Hematopoietic multipotent progenitor cell treated with erythropoietin and hydrocortisone succinate and interleukin-3 and kit ligand, for 8 days (in vitro differentiated cells): ENCODE data around the gene TNFAIP6.
A peak's percentile ranks its signal among the peaks of the same experiment; 100 is the strongest.
"Not testable (repeated sequence)": the region's sequence is repeated elsewhere in the genome, so short reads cannot be mapped to it uniquely, and the experiment has no call there.

Source experiments
- DNase-seq: peaks from one replicate; pipeline ENCODE4 v3.0.0-alpha.2; 2015

Gene TNFAIP6, protein sequence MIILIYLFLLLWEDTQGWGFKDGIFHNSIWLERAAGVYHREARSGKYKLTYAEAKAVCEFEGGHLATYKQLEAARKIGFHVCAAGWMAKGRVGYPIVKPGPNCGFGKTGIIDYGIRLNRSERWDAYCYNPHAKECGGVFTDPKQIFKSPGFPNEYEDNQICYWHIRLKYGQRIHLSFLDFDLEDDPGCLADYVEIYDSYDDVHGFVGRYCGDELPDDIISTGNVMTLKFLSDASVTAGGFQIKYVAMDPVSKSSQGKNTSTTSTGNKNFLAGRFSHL

DNA sequence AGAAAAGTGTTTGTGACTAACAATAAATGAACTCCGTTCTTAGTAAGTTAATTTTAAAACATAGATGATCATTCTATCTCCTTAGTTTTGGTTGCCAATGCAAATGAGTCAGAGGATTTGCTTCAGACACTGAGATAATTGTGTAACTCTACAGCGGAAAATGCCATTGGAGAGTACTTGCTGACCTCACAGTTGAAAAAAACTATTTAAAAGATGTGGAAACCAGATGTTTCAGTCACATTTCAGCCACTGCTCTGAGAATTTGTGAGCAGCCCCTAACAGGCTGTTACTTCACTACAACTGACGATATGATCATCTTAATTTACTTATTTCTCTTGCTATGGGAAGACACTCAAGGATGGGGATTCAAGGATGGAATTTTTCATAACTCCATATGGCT lies at the start of gene TNFAIP6:
TSS of gene TNFAIP6 (plus strand) at position 234 of the 400 bp plus-strand sequence. CDS start at position 309, 75 bp downstream.
- no peak for DNase-seq

DNA sequence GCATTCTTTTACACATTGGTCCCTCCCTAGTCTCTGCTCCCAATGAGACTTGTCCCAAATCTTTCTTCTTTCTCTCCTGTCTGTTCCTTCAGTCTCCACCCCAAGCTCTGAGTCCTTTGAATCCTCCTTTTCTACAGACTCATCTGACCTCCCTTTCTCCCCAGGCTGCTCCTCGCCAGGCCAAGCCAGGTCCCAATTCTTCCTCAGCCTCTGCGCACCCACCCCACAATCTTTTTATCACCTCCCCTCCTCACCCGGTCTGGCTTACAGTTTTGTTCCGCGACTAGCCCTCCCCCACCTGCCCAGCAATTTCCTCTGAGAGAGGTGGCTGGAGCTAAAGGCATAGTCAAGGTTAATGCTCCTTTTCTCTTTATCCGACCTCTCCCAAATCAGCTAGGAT lies 47.1 kb upstream of the TNFAIP6 start:
- not testable (repeated sequence) for DNase-seq

DNA sequence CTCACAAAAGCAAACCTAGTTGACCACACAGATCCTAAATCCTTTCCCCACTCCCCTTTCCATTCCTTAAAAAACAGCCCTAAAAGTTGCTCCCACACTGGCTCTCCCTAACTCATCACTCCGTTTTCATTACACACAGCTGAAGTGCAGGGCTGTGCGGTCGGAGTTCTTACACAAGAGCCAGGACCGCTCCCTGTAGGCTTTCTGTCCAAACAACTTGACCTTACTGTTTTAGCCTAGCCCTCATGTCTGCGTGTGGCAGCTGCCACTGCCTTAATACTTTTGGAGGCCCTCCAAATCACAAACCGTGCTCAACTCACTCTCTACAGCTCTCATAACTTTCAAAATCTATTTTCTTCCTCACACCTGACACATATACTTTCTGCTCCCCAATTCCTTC lies 45.0 kb upstream of the TNFAIP6 start:
- not testable (repeated sequence) for DNase-seq

DNA sequence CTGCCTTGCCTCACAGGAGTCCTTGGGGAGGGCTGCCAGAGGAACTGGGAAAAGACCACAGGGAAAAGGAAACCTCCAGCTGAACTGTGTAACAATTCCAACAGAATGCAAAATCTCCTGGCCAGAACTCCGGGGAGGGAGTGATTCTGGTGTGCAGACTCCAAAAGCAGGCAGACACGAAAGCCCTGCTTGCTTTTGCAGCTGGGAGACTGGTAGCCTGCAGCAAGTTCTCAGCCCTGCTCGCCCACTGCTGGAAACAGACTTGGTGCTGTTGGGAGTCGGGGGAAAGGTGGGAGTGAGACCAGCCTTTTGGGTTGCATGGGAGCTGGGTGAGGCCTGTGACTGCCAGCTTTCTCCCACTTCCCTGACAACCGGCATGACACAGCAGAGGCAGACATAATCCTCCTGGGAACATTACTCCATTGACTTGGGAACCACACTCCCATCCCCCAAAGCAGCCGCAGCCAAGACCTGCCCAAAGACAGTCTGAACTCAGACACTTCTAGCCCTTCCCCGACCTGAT lies 42.0 kb upstream of the TNFAIP6 start:
- DNase-seq: no peak

DNA sequence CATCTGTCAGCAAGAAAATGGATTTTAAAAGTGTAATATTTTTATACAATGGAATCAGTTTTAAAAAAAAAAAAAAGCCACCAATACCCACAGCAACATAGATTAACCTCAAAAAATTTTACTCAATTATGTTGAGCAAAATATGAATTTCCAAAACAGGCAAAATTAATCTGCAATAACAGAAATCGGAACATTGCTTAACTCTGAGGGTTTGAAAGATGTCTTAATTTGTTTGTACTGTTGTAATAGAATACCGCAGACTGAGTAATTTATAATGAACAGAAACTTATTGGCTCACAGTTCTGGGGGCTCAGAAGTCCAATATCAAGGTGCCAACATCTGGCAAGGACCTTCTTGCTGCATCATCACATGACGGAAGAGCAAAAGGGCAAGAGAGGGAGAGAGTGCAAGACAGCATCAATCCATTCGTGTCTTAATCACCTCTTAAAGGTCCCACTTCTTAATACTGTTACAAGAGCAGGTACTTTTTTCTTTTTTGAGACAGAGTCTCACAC lies 31.8 kb upstream of the TNFAIP6 start:
- DNase-seq: no peak

DNA sequence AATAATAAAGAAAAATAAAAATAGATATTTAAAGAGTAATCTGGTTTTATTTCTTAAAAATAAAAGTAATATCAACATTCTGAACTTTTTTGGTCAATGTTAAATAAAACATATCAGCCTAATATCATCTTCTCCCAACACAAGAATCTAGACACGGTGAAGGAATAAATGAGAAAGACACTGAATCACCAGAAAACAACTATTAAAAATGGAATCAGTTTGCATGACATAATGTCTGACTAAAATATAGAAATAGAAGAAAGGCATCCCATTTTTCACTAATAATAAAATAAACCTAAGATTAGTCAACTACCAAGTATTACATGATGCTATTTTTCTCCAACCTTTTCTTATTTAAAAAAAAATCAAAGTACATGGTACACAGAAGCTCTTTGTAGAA lies 30.8 kb upstream of the TNFAIP6 start:
- no peak for DNase-seq

DNA sequence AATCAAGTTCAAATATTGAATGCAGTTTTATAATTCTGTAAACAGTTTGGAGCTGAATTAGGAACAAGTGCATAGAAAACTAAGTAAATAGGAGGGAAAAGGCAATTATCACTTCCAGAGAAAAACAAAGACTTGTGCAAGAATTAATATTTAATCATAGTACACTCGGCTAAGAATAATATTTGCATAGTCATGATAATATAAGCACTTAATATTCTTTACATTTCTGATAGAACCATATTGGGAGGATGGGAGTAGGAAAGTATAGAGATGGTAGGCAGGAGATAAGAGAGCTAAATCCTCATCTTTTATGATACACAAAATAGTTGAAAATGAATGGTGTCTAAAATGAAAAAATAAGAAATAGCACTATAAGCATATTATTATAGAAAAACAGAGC lies 27.4 kb upstream of the TNFAIP6 start:
- DNase-seq: no peak

DNA sequence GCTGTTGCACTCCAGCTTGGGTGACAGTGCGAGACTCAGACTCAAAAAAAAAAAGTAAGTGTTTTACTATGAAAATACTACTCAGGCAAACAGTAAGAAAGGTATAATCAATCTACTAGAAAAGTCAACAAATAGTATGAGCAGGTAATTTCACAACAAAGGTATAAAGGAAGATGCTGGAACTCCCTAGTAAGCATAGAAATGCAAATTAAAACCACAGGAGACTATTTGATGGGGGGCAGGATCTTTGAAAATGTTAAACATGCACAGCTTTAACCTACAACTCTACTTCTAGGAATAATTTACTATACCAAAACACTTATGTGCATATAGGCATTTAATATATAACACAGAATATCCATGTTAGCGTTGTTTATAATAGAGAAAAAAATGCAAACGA lies 24.3 kb upstream of the TNFAIP6 start:
- DNase-seq: no peak

DNA sequence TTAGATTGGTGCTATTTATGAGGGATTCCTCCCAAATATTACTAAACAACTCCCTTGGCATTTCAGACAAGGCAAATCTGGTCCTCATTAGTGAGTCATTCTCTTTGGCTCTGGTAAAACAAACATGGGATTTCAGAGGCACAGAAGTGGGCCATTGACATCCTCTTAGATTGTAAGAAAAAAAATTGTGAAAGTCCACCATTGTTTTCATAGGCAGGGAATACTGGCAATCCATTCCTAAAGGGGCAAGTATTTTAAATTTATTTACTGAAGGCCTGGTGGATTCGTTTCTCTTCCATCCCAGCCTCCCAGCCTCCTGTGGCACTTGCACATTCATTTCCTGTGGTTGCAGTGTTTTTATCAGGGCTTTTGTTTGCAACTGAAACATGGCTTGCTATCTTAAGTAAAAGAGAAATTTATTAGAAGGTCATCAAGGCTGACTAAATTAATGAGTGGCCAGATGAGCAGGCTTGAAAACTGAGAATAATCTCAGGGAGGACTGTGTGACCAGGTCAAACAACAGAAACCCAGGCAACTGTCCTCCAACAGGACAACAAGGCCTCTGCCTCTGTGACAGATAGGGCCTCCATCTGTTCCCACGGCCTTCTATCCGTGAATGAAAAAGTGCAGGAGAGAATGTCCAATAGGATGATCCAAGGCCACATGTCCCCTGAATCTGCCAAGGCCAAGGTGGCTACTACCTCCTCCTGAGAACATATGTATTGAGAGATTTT lies 23.1 kb upstream of the TNFAIP6 start:
- DNase-seq: peak; percentile 27

DNA sequence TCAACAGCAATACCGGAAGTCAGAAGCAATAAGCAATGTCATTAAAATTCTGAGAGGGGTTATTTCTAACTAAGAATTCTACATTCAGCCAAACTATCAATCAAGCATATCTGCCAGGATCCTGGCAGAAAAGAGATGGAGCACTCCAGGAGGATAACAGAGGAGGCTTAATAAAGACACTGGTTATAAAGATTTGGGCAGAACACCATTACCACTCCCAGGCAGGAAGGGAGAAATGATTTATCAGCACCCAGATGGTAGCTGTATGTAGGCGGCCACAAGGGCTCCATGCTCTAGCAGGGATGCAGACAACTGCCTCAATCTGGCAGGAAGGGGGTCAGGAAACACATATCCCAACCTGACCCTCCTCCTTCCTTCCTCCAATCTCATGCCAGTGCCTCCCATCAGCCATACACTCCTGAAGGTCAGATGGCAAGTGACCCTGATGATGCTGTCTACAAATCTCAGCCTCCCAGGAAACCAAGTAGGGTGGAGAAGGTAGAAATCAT lies 20.5 kb upstream of the TNFAIP6 start:
- DNase-seq: no peak

DNA sequence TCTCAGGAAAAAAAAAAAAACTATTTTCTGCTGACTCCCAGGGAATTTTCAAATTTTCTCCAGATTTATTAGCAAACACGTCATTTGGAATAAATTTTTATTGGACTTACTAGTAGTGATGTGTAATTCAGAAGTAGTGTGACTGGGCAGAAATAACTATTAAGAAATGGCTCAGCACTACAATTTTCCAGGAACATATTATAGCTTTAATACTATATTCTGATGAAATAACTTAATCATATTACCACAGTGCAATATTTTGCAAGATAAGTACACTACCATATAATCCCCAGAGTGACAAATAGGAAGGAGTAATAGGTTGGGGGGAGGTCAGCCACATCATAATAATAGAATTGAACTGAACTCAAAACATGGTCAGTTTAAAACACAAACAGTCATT lies 19.7 kb upstream of the TNFAIP6 start:
- DNase-seq: no peak

DNA sequence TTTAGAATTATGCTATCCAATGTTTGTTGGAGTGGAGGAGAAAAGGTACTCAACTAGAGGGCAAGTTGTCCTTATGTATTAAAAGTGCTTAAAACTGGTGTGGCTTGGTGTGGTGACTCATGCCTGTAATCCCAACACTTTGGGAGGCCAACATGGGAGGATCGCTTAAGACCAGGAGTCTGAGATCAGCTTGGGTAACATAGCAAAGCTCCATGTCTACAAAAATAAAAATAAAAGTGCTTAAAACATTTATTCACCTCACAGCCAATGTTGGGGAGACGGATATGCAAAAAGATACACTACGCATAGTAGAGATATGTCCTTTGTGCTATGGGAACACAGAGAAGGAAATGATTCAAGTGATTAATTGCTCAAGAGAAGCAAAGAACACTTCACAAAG lies 19.3 kb upstream of the TNFAIP6 start:
- DNase-seq: no peak

DNA sequence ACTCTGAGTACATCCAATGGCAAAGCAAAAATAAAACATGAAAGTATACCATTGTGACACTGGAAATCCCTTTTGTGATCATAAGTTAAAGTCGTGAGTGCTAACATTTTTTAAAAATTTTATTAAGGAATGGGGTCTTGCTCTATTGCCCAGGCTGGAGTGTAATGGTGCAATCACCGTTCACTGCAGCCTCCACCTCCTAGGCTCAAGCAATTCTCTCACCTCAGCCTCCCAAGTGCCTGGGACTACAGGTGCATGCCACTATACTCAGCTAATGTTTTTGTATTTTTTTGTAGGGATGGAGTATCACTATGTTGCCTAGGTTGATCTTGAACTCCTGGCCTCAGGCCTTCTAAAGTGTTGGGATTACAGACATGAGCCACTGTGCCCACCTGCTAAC lies 14.3 kb upstream of the TNFAIP6 start:
- no peak for DNase-seq

DNA sequence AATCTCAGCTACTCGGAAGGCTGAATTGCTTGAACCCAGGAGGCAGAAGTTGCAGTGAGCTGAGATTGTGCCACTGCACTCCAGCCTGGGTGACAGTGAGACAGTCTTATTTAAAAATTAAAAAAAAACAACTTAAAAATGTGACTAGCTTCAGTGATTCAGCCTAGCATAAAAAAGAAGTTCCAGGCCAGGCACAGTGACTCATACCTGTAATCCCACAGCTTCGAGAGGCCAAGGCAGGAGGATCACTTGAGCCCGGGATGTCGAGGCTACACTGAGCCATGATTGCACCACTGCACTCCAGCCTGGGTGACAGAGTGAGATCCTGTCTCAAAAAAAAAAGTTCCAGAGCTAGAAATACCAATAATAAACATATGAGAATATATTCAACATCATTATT lies 13.2 kb upstream of the TNFAIP6 start:
- DNase-seq: not testable (repeated sequence)

DNA sequence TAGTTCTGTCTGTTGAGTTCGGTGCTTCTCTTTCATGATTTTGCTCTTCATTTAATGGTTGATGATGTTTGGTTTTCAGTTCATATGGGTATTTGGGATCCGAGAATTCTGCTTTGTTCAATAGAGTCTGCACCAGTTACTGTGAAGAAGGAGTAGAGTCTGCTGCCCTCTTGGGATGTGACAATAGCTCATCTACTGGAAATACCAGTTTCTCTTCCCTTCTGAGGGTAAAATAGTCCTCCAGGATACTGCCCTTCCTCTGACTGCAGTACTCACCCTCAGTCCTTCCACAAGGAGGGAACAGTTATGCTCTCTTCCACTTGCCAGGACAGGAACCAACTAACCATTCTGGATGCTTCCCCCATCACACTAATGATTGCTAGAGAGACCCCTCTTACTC lies 12.5 kb upstream of the TNFAIP6 start:
- no peak for DNase-seq

DNA sequence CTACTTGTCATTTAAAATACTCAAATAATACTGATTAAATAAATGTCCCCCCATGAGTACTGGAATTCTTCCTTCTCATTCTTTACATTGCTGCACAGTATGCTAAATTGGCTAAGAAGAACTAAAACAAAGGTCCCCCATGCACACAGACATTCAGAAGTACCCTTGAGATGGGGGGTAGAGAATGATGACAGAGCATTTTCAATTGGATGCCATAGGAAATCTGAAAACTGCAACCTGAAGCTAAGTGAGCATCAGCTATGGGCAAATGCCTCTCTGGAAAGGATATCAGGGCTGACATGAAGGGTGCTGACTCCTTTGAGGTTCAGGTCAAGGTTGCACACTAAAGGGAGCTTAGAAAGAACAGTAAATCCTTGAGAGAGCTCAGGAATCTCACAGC lies 10.1 kb upstream of the TNFAIP6 start:
- no peak for DNase-seq

DNA sequence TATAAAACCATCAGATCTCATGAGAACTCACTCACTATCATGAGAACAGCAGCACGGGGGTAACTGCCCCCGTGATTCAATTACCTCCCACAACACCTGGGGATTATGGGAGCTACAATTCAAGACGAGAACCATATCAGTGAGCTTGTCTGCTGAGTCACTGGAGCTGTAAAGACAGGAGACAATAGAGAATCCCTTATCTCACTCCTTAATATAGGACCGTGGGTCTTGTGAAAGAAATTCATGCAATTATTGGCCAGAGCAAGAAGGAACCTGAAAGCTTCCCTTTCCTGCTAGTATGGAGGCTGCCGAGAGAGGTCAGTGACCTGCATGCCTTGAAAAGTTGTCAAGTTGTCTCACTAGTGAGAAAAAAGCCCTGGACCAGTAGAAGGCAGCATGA lies 9.5 kb upstream of the TNFAIP6 start:
- peak; percentile 58 for DNase-seq

DNA sequence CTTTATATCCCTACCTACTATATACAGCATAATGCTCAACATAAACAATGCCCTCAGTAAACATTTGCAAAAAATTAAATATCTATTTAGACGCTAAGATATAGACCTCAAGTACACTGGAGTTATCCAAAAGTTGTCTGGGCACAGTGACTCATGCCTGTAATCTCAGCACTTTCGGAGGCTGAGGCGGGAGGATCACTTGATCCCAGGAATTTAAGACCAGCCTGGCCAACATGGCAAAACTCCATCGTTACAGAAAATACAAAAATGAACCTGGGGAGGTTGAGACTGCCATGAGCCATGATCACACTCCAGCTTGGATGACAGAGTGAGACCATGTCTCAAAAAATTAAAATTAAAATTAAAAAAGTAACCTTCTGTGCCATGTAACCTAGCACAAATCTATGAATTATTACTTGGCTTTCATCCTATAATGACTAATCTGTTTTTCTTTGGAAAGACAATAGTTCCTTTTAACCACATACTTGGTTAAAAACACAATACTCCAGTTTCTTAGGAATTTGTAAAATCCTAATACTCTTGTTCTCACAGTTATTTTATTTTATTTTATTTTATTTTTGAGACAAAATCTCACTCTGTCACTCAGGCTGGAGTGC lies 6.7 kb upstream of the TNFAIP6 start:
- no peak for DNase-seq

DNA sequence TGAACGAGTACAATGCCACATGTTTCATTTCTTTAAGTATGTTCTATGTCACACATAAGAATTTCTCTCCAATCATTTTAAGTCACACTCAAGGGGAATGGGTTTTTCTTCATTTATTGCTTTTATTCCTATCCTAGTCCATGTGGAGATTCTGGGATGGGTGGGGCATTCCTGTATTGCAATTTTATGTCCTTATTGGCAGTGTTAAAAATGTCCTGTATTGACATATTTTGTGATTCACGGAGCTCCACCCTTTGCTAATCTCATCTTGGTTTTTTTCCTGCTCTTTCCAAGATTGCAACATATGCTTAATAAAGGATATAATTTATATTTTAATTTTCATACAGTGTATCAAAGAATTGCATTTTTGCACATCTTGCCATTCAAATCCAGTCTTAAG lies 3.4 kb upstream of the TNFAIP6 start:
- DNase-seq: no peak

DNA sequence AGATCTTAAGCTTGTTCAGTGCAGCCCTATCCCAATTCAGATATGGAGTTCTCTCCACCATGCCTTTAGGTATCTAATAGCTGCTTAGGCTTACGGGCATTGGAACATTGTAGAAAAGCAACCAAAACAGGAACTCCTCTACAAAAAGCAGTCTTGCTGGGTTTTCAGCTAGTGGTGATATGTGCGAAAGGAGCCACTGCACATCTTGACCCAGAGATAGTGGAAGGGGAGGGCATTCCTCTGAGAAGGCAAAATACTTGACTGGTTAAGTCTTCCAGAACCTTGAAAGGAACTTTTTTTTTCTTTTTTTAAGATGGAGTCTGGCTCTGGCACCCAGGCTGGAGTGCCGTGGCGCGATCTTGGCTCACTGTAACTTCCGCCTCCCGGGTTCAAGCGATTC lies 2.6 kb upstream of the TNFAIP6 start:
- DNase-seq: no peak

DNA sequence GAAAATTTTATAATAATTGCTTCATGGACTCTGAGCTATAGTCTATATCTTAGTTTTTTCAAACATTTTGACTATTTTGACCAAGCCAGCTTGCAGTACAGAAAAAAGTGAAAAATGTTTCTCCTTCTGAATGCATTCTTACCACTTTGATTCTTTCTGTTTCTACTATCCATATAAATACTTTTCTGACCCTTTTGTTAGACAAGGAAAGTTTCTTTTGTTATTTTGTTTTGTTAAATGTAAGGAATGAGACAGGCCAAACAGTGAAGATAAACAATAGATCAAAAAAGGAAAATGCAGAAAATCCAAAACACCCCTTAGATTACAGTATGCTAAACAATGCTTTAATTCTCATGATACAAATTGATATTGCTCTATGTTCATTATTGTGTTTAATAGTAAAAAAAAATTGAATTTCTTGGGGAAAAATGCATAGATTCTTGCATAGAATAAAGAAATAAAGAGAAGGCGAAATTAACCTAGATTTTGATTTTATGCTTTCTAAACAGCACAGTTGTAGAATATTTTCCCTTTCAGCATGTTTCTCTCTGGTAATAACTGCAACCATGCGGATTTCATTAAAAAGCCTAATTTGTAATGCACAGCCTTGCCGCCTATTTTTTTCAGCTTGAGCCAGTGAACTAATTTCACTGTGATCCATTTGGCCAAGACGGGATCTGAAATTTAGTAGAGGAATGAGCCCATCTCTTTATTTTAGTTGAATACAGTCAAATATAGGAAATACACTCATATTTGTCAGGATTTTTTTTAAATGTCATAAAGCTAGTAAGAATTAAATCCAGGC lies 976 bp downstream of the TNFAIP6 start:
- no peak for DNase-seq

DNA sequence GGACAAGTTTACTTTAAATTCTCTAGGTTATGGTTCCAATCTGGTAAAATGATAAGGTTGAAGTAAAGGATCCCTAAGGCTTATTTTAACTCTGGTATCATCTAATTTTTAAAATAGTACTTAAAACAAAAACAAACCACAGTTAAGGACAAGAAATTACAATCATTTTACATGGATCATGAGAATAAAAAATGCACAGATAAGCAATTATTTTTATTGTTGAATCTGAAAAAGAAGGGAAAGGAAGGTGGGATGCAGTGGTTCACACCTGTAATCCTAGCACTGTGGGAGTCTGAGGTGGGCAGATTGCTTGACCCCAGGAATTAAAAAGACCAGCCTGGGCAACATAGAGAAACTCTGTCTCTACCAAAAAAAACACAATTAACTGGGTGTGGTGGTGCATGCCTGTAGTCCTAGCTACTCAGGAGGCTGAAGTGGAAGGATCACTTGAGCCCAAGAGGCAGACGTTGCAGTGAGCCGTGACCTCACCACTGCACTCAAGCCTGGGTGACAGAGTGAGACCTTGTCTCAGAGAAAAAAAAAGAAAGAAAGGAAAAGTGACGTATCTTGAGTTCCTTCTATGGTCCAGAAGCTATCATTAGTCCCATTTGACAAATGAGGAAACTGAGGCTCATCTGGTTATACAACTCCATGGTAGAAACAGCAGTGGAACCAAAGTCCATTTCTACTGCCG lies 2.5 kb downstream of the TNFAIP6 start:
- no peak for DNase-seq
